Activated CD4-positive, alpha-beta memory T cell treated with anti-CD3 and anti-CD28 coated beads, Interleukin-2, amount 10 ng/mL, durations not matched to agents 7 days and 5 days (primary cell): ENCODE data around the gene VSIR. TPM values are rescaled to one million over a fixed set of nuclear protein-coding genes. Genes with fewer than 3 reads are reported as not detected.
A peak's percentile ranks its signal among the peaks of the same experiment; 100 is the strongest.

Source experiments
- CTCF ChIA-PET: fragments of 350-600 bp; sonication (Branson Sonifier 250); formaldehyde crosslinking; loops from one replicate; lab custom pipeline; 2021; ENCODE audit warnings: antibody characterized with exemption, inconsistent platforms; lab: Charles Lee
- POLR2A ChIA-PET: fragments of 350-600 bp; sonication (Branson Sonifier 250); formaldehyde crosslinking; loops from one replicate; lab custom pipeline; 2021; ENCODE audit warnings: antibody characterized with exemption; lab: Charles Lee
- DNase-seq: peaks from one replicate; pipeline ENCODE4 v3.0.0-alpha.2; 2020
- H3K27ac Mint-ChIP-seq: one replicate; pipeline ENCODE4 v1.8.0; 2021; ENCODE audit warnings: mild to moderate bottlenecking, mixed read lengths
- H3K27me3 Mint-ChIP-seq: one replicate; pipeline ENCODE4 v1.8.0; 2021; ENCODE audit warnings: mixed read lengths
- H3K36me3 Mint-ChIP-seq: one replicate; pipeline ENCODE4 v1.8.0; 2021; ENCODE audit warnings: low read depth, mixed read lengths
- H3K4me1 Mint-ChIP-seq: one replicate; pipeline ENCODE4 v1.8.0; 2021; ENCODE audit warnings: mixed read lengths
- H3K4me3 Mint-ChIP-seq: one replicate; pipeline ENCODE4 v1.8.0; 2021; ENCODE audit warnings: mild to moderate bottlenecking, mixed read lengths
- H3K9me3 Mint-ChIP-seq: one replicate; pipeline ENCODE4 v1.8.0; 2021; ENCODE audit warnings: mixed read lengths
- total RNA-seq, 2 experiments: library from RNA; stranded (reverse); gene quantifications; one replicate each; pipeline ENCODE4 v1.2.3, GENCODE V29; 2021

VSIR gene
- total RNA-seq, 2 experiments from 2014 or later: 109 TPM

GRCh38 chr10:71725998-71726579 lies 47.2 kb downstream of the VSIR start:
- peaks cover 3% of the 10 kb centered on the region for H3K9me3 Mint-ChIP-seq
- no peaks in the 10 kb centered on the region for H3K27me3 Mint-ChIP-seq
- H3K27ac Mint-ChIP-seq: peak overlapping the region; percentile 98
- ChIA-PET CTCF (interaction anchor here (0.6 to 6.1 kb wide), 16 partner anchors 8 to 86 kb away, joined by 3 to 78 read pairs (median 10); partner anchors contain the start of gene VSIR), POLR2A (interaction anchor here (0.8 to 18.2 kb wide), 11 partner anchors 9 to 44 kb away, joined by 3 to 310 read pairs (median 12); partner anchors contain the start of gene VSIR)
- H3K36me3 Mint-ChIP-seq: no peaks in the 10 kb centered on the region
- peak overlapping the region; percentile 46 for H3K4me3 Mint-ChIP-seq
- DNase-seq: peak; percentile 60
- peaks cover 62% of the 10 kb centered on the region for H3K4me1 Mint-ChIP-seq

GRCh38 chr10:71725249-71725648 lies 48.1 kb downstream of the VSIR start:
- no peak overlapping the region for H3K27ac Mint-ChIP-seq
- CTCF ChIA-PET: interaction anchor here (1.1 to 6.1 kb wide), 10 partner anchors 10 to 87 kb away, joined by 3 to 78 read pairs (median 20); partner anchors contain the start of gene VSIR
- peaks cover 60% of the 10 kb centered on the region for H3K4me1 Mint-ChIP-seq
- H3K36me3 Mint-ChIP-seq: no peaks in the 10 kb centered on the region
- H3K9me3 Mint-ChIP-seq: peaks cover 3% of the 10 kb centered on the region
- H3K27me3 Mint-ChIP-seq: no peaks in the 10 kb centered on the region
- no peak for DNase-seq
- POLR2A ChIA-PET: interaction anchor here (0.9 to 18.2 kb wide), 8 partner anchors 9 to 45 kb away, joined by 3 to 310 read pairs (median 26); partner anchors contain the start of gene VSIR
- H3K4me3 Mint-ChIP-seq: no peak overlapping the region

- no peak overlapping the region for H3K4me3 Mint-ChIP-seq
- no peaks in the 10 kb centered on the region for H3K36me3 Mint-ChIP-seq
- H3K27me3 Mint-ChIP-seq: no peaks in the 10 kb centered on the region
- POLR2A ChIA-PET: interaction anchor here (0.7 to 18.2 kb wide), 6 partner anchors 10 to 45 kb away, joined by 3 to 310 read pairs (median 42); partner anchors contain the start of gene VSIR
- peaks cover 3% of the 10 kb centered on the region for H3K9me3 Mint-ChIP-seq
- DNase-seq: no peak
- no peak overlapping the region for H3K27ac Mint-ChIP-seq
- CTCF ChIA-PET: interaction anchor here (1.1 to 6.1 kb wide), 6 partner anchors 11 to 48 kb away, joined by 3 to 78 read pairs (median 26); partner anchors contain the start of gene VSIR
- peaks cover 56% of the 10 kb centered on the region for H3K4me1 Mint-ChIP-seq
These were observed 48.8 kb downstream of the VSIR start for GRCh38 chr10:71724539-71724938.

- DNase-seq: no peak
- Mint-ChIP-seq H3K27me3 (no peaks in the 10 kb centered on the region), H3K9me3 (peaks cover 3% of the 10 kb centered on the region), H3K27ac (no peak overlapping the region), H3K4me1 (peaks cover 45% of the 10 kb centered on the region), H3K4me3 (no peak overlapping the region), H3K36me3 (no peaks in the 10 kb centered on the region)
- ChIA-PET POLR2A (interaction anchor here (0.8 to 18.2 kb wide), 4 partner anchors 8 to 47 kb away, joined by 3 to 310 read pairs (median 84); partner anchors contain the start of gene VSIR), CTCF (interaction anchor here (0.9 to 5.0 kb wide), 4 partner anchors 10 to 50 kb away, joined by 3 to 35 read pairs (median 4); partner anchors contain the start of gene VSIR)
These were observed 50.0 kb downstream of the VSIR start for GRCh38 chr10:71723311-71723710.

- CTCF ChIA-PET: interaction anchor here (1.4 kb wide), 1 partner anchor 50 kb away, joined by 6 read pairs; the partner anchor contains the start of gene VSIR
- Mint-ChIP-seq H3K4me3 (no peak overlapping the region), H3K27ac (no peak overlapping the region), H3K36me3 (no peaks in the 10 kb centered on the region), H3K4me1 (peaks cover 40% of the 10 kb centered on the region), H3K9me3 (peaks cover 3% of the 10 kb centered on the region), H3K27me3 (no peaks in the 10 kb centered on the region)
- no peak for DNase-seq
- POLR2A ChIA-PET: interaction anchor here (0.8 to 18.2 kb wide), 4 partner anchors 8 to 47 kb away, joined by 3 to 310 read pairs (median 84); partner anchors contain the start of gene VSIR
These were observed 50.5 kb downstream of the VSIR start for GRCh38 chr10:71722849-71723248.

- POLR2A ChIA-PET: interaction anchor here (3.3 kb wide), 1 partner anchor 51 kb away, joined by 14 read pairs; the partner anchor contains the start of gene VSIR
- DNase-seq: no peak
- Mint-ChIP-seq H3K4me3 (no peak overlapping the region), H3K27me3 (no peaks in the 10 kb centered on the region), H3K9me3 (peaks cover 3% of the 10 kb centered on the region), H3K27ac (no peak overlapping the region), H3K36me3 (no peaks in the 10 kb centered on the region), H3K4me1 (peaks cover 29% of the 10 kb centered on the region)
- CTCF ChIA-PET: interaction anchor here (0.9 kb wide), 1 partner anchor 23 kb away, joined by 3 read pairs; no protein-coding TSS in a partner anchor
These were observed 52.0 kb downstream of the VSIR start for GRCh38 chr10:71721313-71721712.

GRCh38 chr10:71720288-71720687 lies 53.0 kb downstream of the VSIR start:
- POLR2A ChIA-PET: interaction anchor here (3.3 kb wide), 1 partner anchor 52 kb away, joined by 14 read pairs; the partner anchor contains the start of gene VSIR
- Mint-ChIP-seq H3K4me1 (peaks cover 27% of the 10 kb centered on the region), H3K27ac (no peak overlapping the region), H3K36me3 (no peaks in the 10 kb centered on the region), H3K27me3 (no peaks in the 10 kb centered on the region), H3K9me3 (peaks cover 3% of the 10 kb centered on the region), H3K4me3 (no peak overlapping the region)
- CTCF ChIA-PET: interaction anchor here (0.9 to 1.1 kb wide), 2 partner anchors 22 to 29 kb away, joined by 3 read pairs; no protein-coding TSS in a partner anchor
- DNase-seq: no peak

GRCh38 chr10:71719464-71720201 lies 53.7 kb downstream of the VSIR start, which contains the start of gene C10orf105:
Gene C10orf105 (minus strand): TSS chr10:71719778. CDS start chr10:71716337, 3,441 bp downstream.
- Mint-ChIP-seq H3K36me3 (no peaks in the 10 kb centered on the region), H3K27ac (no peak within 1 kb of the TSS), H3K4me1 (peaks cover 30% of the 10 kb centered on the region), H3K9me3 (peaks cover 3% of the 10 kb centered on the region), H3K27me3 (no peaks in the 10 kb centered on the region), H3K4me3 (no peak within 1 kb of the TSS)
- ChIA-PET POLR2A (interaction anchor here (3.3 kb wide), 1 partner anchor 53 kb away, joined by 14 read pairs; the partner anchor contains the start of gene VSIR), CTCF (interaction anchor here (1.1 kb wide), 1 partner anchor 29 kb away, joined by 3 read pairs; no protein-coding TSS in a partner anchor)
- no peak for DNase-seq

- Mint-ChIP-seq H3K4me3 (no peak overlapping the region), H3K27me3 (no peaks in the 10 kb centered on the region), H3K36me3 (no peaks in the 10 kb centered on the region), H3K4me1 (peaks cover 33% of the 10 kb centered on the region), H3K9me3 (peaks cover 3% of the 10 kb centered on the region), H3K27ac (no peak overlapping the region)
- ChIA-PET CTCF (no interaction called here), POLR2A (interaction anchor here (3.3 kb wide), 1 partner anchor 54 kb away, joined by 14 read pairs; the partner anchor contains the start of gene VSIR)
- DNase-seq: no peak
These were observed 54.3 kb downstream of the VSIR start for GRCh38 chr10:71719042-71719441.

- H3K4me3 Mint-ChIP-seq: no peak overlapping the region
- H3K36me3 Mint-ChIP-seq: no peaks in the 10 kb centered on the region
- H3K9me3 Mint-ChIP-seq: peaks cover 3% of the 10 kb centered on the region
- H3K4me1 Mint-ChIP-seq: peaks cover 36% of the 10 kb centered on the region
- DNase-seq: no peak
- ChIA-PET CTCF (interaction anchor here (1.0 to 1.6 kb wide), 4 partner anchors 8 to 55 kb away, joined by 3 to 10 read pairs (median 3); partner anchors contain the start of gene VSIR), POLR2A (interaction anchor here (1.2 kb wide), 1 partner anchor 8 kb away, joined by 3 read pairs; no protein-coding TSS in a partner anchor)
- H3K27me3 Mint-ChIP-seq: no peaks in the 10 kb centered on the region
- H3K27ac Mint-ChIP-seq: no peak overlapping the region
These were observed 55.1 kb downstream of the VSIR start for GRCh38 chr10:71718165-71718698.

GRCh38 chr10:71717551-71717951 lies 55.8 kb downstream of the VSIR start:
- DNase-seq: no peak
- Mint-ChIP-seq H3K9me3 (peaks cover 2% of the 10 kb centered on the region), H3K4me3 (no peak overlapping the region), H3K27me3 (no peaks in the 10 kb centered on the region), H3K27ac (no peak overlapping the region), H3K4me1 (peaks cover 40% of the 10 kb centered on the region), H3K36me3 (no peaks in the 10 kb centered on the region)
- ChIA-PET CTCF (interaction anchor here (1.0 to 1.6 kb wide), 4 partner anchors 9 to 56 kb away, joined by 3 to 10 read pairs (median 3); partner anchors contain the start of gene VSIR), POLR2A (interaction anchor here (0.7 to 1.3 kb wide), 4 partner anchors 9 to 95 kb away, joined by 3 to 4 read pairs (median 3); no protein-coding TSS in a partner anchor)
